Measurements from ENCODE around the gene SOX6. TPM values are rescaled to one million over a fixed set of nuclear protein-coding genes. Genes with fewer than 3 reads are reported as not detected.

Gene SOX6
- total and polyA plus RNA-seq, 2 of the 13 experiments (the other 11 are each of a cell fraction or from before 2014, with no cell fraction given), result 2.6 to 11.2 TPM

GRCh38 chr11:16001899-16002426 lies 354.4 kb downstream of the SOX6 start:
- Histone ChIP-seq H3K36me3 (replicated peaks in 1 of 2; ENCODE audit: control insufficient read depth in 1 of 2, insufficient read depth in 2 of 2, low read length in 2 of 2) (no peaks in the 10 kb centered on the region), H3K4me2 (ENCODE audit: low read depth, low read length) (peak overlapping the region; percentile 42; the same call in 1 of the 2 replicates), H3K9ac (ENCODE audit: insufficient read depth, low read depth, low read length) (no peak overlapping the region), H2AFZ (ENCODE audit: low read length) (no peak overlapping the region), H3K79me2 (ENCODE audit: insufficient read depth, low read length) (no peaks in the 10 kb centered on the region), H3K4me3 (replicated peaks in 1 of 3; ENCODE audit: insufficient read depth in 1 of 3, low read depth in 2 of 3, low read length in 3 of 3) (0 out of 6 replicates have a peak overlapping the region, but pooled peaks of 1 of the 3 experiments have one; percentile 2), H4K20me1 (ENCODE audit: insufficient read depth, low read length) (no peaks in the 10 kb centered on the region), H3K27me3 (ENCODE audit: control insufficient read depth in 1 of 2, insufficient read depth in 2 of 2, low read length in 2 of 2) (no peaks in the 10 kb centered on the region), H3K27ac (ENCODE audit: extremely low read length, insufficient read depth, low read length) (no peak overlapping the region), H3K4me1 (ENCODE audit: insufficient read depth, low read length) (peaks cover 22% of the 10 kb centered on the region), H3K9me3 (ENCODE audit: low read length) (no peaks in the 10 kb centered on the region)
- no TSS peak for BruUV-seq (replicated peaks)
- intact Hi-C loops (cut with micrococcal nuclease; ENCODE audit: unreplicated experiment), result no loop called here
- ATAC-seq (peak; percentile 98), DNase-seq (ENCODE audit: low spot score) (peak; percentile 92), FAIRE-seq (peak; percentile 23)
- in situ Hi-C loops (cut with HindIII; ENCODE audit: extremely low pct_ligation_motif_present, low pct_unique_long_range_greater_than_20kb), result no loop called here
- CTCF ChIA-PET (ENCODE audit: low intra/inter-chr PET ratio, low total read pairs), result no interaction called here
- POLR2A ChIA-PET, result no interaction called here
- 1% methylated on average over 4 of the region's 4 CpGs for WGBS (ENCODE audit: low lambda C conversion rate)
- TF ChIP-seq GFI1 (CRISPR knock-in tag; IDR thresholded peaks at IDR 0.05; ENCODE audit: borderline replicate concordance) (peak; percentile 34; the same call in 1 of the 2 replicates), GATA4 (IDR thresholded peaks at IDR 0.05; ENCODE audit: borderline replicate concordance, low read depth) (no peak), BCL6 (CRISPR knock-in tag; IDR thresholded peaks at IDR 0.05) (peak; percentile 31; the same call in 1 of the 2 replicates), CC2D1A (CRISPR knock-in tag; IDR thresholded peaks at IDR 0.05) (no peak), CHCHD3 (CRISPR knock-in tag; IDR thresholded peaks at IDR 0.05) (no peak), HNRNPUL1 (IDR thresholded peaks at IDR 0.05; ENCODE audit: low read depth, low read length) (no peak), SOX6 (IDR thresholded peaks at IDR 0.05) (no peak), SOX6 (CRISPR knock-in tag; IDR thresholded peaks at IDR 0.05) (peak; percentile 100), ZNF879 (CRISPR knock-in tag; IDR thresholded peaks at IDR 0.05) (no peak), ZNF503 (CRISPR knock-in tag; IDR thresholded peaks at IDR 0.05) (peak; percentile 60; the same call in 1 of the 2 replicates), KAT8 (CRISPR knock-in tag; IDR thresholded peaks at IDR 0.05) (peak; percentile 66; the same call in 1 of the 2 replicates), ZMYM4 (CRISPR knock-in tag; IDR thresholded peaks at IDR 0.05) (peak; percentile 37; the same call in 1 of the 2 replicates), TRIM24 (CRISPR knock-in tag; IDR thresholded peaks at IDR 0.05) (no peak; the same call in 1 of the 2 replicates), KLF13 (CRISPR knock-in tag; IDR thresholded peaks at IDR 0.05) (no peak), MAZ (IDR thresholded peaks at IDR 0.05; ENCODE audit: borderline replicate concordance, low read depth, low read length) (no peak), MAZ (CRISPR knock-in tag; IDR thresholded peaks at IDR 0.05; ENCODE audit: low read depth) (peak; percentile 30; the same call in 1 of the 2 replicates), ATF1 (CRISPR knock-in tag; IDR thresholded peaks at IDR 0.05) (peak; percentile 48; the same call in 1 of the 2 replicates), HES4 (CRISPR knock-in tag; IDR thresholded peaks at IDR 0.05; ENCODE audit: borderline replicate concordance) (no peak), RARA (CRISPR knock-in tag; IDR thresholded peaks at IDR 0.05) (peak; percentile 51; the same call in 1 of the 2 replicates), HBP1 (CRISPR knock-in tag; IDR thresholded peaks at IDR 0.05; ENCODE audit: low read depth) (no peak)
- TF ChIP-seq, protein P1, sequence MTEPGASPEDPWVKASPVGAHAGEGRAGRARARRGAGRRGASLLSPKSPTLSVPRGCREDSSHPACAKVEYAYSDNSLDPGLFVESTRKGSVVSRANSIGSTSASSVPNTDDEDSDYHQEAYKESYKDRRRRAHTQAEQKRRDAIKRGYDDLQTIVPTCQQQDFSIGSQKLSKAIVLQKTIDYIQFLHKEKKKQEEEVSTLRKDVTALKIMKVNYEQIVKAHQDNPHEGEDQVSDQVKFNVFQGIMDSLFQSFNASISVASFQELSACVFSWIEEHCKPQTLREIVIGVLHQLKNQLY (CRISPR knock-in tag; IDR thresholded peaks at IDR 0.05), result no peak
- TF ChIP-seq, protein P2, sequence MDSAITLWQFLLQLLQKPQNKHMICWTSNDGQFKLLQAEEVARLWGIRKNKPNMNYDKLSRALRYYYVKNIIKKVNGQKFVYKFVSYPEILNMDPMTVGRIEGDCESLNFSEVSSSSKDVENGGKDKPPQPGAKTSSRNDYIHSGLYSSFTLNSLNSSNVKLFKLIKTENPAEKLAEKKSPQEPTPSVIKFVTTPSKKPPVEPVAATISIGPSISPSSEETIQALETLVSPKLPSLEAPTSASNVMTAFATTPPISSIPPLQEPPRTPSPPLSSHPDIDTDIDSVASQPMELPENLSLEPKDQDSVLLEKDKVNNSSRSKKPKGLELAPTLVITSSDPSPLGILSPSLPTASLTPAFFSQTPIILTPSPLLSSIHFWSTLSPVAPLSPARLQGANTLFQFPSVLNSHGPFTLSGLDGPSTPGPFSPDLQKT (CRISPR knock-in tag; IDR thresholded peaks at IDR 0.05; ENCODE audit: borderline replicate concordance), result no peak
